Measurements from ENCODE around the gene NFATC2.

NFATC2 gene

DNA sequence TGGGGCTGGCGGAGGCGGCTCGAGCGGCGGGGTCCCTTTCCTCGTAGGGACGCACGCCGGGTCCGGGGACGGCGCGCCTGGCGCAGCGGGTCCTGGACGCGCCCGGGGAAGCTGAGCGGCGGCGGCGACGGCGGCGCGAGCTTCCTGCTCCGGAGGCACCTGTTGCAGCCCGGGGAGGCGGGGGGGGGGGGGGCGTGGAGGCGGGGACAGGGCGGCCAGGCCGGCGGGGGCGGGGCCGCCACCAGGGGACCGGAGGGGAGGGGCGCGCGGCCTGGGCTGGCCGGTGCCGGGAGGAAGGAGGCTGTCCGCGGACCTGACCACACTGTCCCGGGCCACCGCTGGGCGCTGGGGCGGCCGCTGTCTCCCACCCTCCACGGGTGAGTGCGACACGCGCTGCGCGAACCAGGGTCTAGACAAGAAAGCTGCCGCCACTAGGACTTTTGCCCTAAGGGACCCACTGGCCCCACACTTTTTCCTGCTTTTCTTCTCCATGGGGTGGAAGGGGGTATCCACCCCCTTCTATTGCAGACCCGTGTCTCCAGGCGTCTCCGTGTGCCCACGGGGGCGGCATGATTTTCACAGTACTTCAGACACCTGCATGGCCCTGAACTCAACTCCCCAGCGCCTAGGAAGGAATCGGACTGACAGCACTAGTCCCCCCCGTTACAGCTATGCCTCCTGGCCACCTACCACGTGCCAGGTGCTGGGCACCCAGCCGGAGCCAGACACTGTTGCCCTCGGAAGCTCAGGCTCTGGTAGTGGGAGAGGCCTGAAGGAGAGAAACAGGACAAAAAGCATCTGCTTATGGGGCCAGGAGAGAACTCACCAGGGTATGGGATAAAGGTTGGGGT, at the start of gene NFATC2:
Gene NFATC2, minus strand, starts transcription at position 149 of the 851 bp plus-strand sequence. CDS start 220 bp downstream, outside the sequence.
- DNase-seq (ENCODE audit: low read depth): no peak
- no peak within 1 kb of the TSS for H3K4me3 ChIP-seq (replicated peaks; ENCODE audit: low read depth, low read length)
- TF ChIP-seq CTCF (IDR thresholded peaks at IDR 0.05; ENCODE audit: low read length, missing control alignments): no peak

DNA sequence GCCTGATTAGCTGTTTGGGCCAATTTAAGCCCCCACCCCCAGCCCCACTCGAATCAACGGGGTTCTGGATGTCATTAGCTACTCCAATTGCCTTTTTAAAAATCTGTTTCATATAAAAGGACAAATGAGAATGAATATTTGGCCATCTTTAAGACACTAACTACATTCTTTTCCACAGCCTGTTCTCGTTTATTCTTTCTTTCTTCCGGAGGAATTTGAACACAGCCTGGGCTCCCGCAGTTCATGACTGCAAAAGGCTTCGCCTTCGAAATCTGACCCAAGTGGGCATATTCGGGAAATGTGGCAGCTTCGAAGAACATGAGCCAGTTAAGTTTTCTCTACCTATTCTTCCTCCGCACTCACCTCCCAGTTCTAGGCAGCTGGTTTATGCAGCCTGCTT, 49.4 kb upstream of the NFATC2 start:
- H3K4me3 ChIP-seq (replicated peaks; ENCODE audit: low read depth, low read length): no peak overlapping the region
- TF ChIP-seq CTCF (IDR thresholded peaks at IDR 0.05; ENCODE audit: low read length, missing control alignments): no peak
- DNase-seq (ENCODE audit: low read depth): no peak

GRCh38 chr20:51588762-51589161, 46.2 kb upstream of the NFATC2 start:
- no peak overlapping the region for H3K4me3 ChIP-seq (replicated peaks; ENCODE audit: low read depth, low read length)
- DNase-seq (ENCODE audit: low read depth): no peak
- no peak for TF ChIP-seq CTCF (IDR thresholded peaks at IDR 0.05; ENCODE audit: low read length, missing control alignments)

DNA sequence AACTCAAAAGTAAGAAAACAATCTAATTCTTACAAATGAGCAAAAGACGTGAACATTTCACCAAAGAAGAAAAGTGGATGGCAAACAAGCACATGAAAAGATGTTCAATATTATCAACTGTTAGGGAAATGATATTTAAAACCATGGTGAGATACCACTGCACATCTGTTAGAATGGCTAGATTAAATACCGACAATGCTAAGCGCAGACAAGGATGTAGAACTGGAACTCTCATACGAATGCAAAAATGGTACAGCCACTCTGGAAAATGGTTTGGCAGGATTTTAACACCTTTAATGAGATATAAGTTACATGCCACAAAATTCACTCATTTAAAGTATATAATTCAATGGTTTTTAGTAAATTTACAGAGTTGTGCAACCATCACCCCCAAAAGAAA, 44.6 kb upstream of the NFATC2 start:
- no peak for DNase-seq (ENCODE audit: low read depth)
- H3K4me3 ChIP-seq (replicated peaks; ENCODE audit: low read depth, low read length): no peak overlapping the region
- TF ChIP-seq CTCF (IDR thresholded peaks at IDR 0.05; ENCODE audit: low read length, missing control alignments): no peak

- no peak overlapping the region for H3K4me3 ChIP-seq (replicated peaks; ENCODE audit: low read depth, low read length)
- peak; percentile 68 for DNase-seq (ENCODE audit: low read depth)
- no peak for TF ChIP-seq CTCF (IDR thresholded peaks at IDR 0.05; ENCODE audit: low read length, missing control alignments)
Observed at GRCh38 chr20:51586005-51586440, 43.5 kb upstream of the NFATC2 start.

DNA sequence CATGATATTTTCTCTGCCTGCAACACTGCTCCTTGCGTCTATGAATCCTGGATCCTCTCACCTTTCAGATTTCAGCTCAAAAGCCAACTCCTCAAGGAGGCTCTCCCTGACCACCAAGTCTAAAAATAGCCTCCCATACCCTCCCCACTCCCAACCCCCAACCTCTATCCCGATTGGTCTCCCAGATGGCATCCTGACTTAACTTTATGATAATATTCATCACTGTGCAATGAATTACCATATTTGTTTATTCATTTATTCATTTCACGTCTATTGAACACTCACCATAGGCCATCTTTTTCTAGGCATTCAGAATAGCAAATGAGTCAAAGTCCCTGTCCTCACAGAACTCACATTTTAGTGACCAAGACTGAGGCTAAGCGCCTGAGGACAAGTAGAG, 42.6 kb upstream of the NFATC2 start:
- no peak overlapping the region for H3K4me3 ChIP-seq (replicated peaks; ENCODE audit: low read depth, low read length)
- no peak for TF ChIP-seq CTCF (IDR thresholded peaks at IDR 0.05; ENCODE audit: low read length, missing control alignments)
- DNase-seq (ENCODE audit: low read depth): no peak

- TF ChIP-seq CTCF (IDR thresholded peaks at IDR 0.05; ENCODE audit: low read length, missing control alignments): no peak
- H3K4me3 ChIP-seq (replicated peaks; ENCODE audit: low read depth, low read length): no peak overlapping the region
- DNase-seq (ENCODE audit: low read depth): no peak
Observed at GRCh38 chr20:51584737-51585136, 42.2 kb upstream of the NFATC2 start.
